Keratinocyte (primary cell): Measurements from ENCODE around the gene LRRC37A3.

Experiments
- CTCF ChIP-seq, 3 experiments: IDR thresholded peaks in 1 of 3; conservative IDR thresholded peaks in 1 of 3; optimal IDR thresholded peaks in 1 of 3; 2 replicates in 2 of 3; 3 replicates in 1 of 3; pipeline versions ENCODE3 to v1.5.1; 2011; ENCODE audit warnings: low read length in 3 of 3, mild to moderate bottlenecking in 3 of 3, moderate library complexity in 2 of 3, control low read depth in 1 of 3, inconsistent platforms in 1 of 3; ENCODE audit not compliant: insufficient read depth in 2 of 3; ENCODE audit errors: extremely low read depth in 1 of 3
- EZH2 ChIP-seq: IDR thresholded peaks from one replicate; pipeline ENCODE4 v1.6.1; 2012; ENCODE audit warnings: inconsistent platforms, mild to moderate bottlenecking, low read length, moderate library complexity

GRCh38 chr17:64920026-64920418, 744 bp upstream of the LRRC37A3 start:
- TF ChIP-seq CTCF (optimal IDR thresholded peaks at IDR 0.05 in 1 of 3, IDR thresholded peaks at IDR 0.05 in 1 of 3, conservative IDR thresholded peaks at IDR 0.05 in 1 of 3; ENCODE audit: extremely low read depth in 1 of 3, insufficient read depth in 2 of 3, low read length in 3 of 3) (no peak), EZH2 (no peak)
